ENCODE results near the gene CCL19. TPM values are rescaled to one million over a fixed set of nuclear protein-coding genes. Genes with fewer than 3 reads are reported as not detected.
"Not testable (repeated sequence)": the region's sequence is repeated elsewhere in the genome, so short reads cannot be mapped to it uniquely, and the experiment has no call there.

Gene CCL19
- total RNA-seq, 4 donors from 2014 or later = not detected

- Histone ChIP-seq H3K4me3 (no peak overlapping the region), H3K9me3 (no peaks in the 10 kb centered on the region), H3K27me3 (no peaks in the 10 kb centered on the region), H3K36me3 (no peaks in the 10 kb centered on the region), H3K4me1 (no peaks in the 10 kb centered on the region), H3K27ac (no peak overlapping the region)
- no peak for DNase-seq (ENCODE audit: low spot score in 2 of 2)
- WGBS, 2 donors = 72 to 90% methylated on average over 1 of the region's 1 CpG
- TF ChIP-seq EP300 (IDR thresholded peaks at IDR 0.05) (no peak), CTCF (IDR thresholded peaks at IDR 0.05) (no peak), POLR2A (IDR thresholded peaks at IDR 0.05) (no peak)
Observed at GRCh38 chr9:34732478-34732877, 41.4 kb upstream of the CCL19 start.

- Histone ChIP-seq H3K36me3 (no peaks in the 10 kb centered on the region), H3K27me3 (no peaks in the 10 kb centered on the region), H3K9me3 (no peaks in the 10 kb centered on the region), H3K4me1 (peaks cover 0 to 6% (median 0%) of the 10 kb centered on the region in 4 donors), H3K4me3 (no peak overlapping the region), H3K27ac (no peak overlapping the region)
- TF ChIP-seq EP300 (IDR thresholded peaks at IDR 0.05) = no peak
- TF ChIP-seq POLR2A (IDR thresholded peaks at IDR 0.05) = no peak
- TF ChIP-seq CTCF (IDR thresholded peaks at IDR 0.05) = no peak
- WGBS, 2 donors = 94 to 96% methylated on average over 11 of the region's 11 CpGs
- no peak for DNase-seq (ENCODE audit: low spot score in 2 of 2)
Observed at GRCh38 chr9:34723141-34723540, 32.1 kb upstream of the CCL19 start.

GRCh38 chr9:34719769-34720025 lies 28.6 kb upstream of the CCL19 start:
- peaks cover 0 to 10% (median 0%) of the 10 kb centered on the region in 4 donors for H3K4me1 ChIP-seq
- H3K27ac ChIP-seq; H3K36me3 ChIP-seq; H3K4me3 ChIP-seq; H3K27me3 ChIP-seq; DNase-seq (ENCODE audit: low spot score in 2 of 2); H3K9me3 ChIP-seq: not testable (repeated sequence)

GRCh38 chr9:34719021-34719768 lies 28.1 kb upstream of the CCL19 start:
- Histone ChIP-seq H3K36me3 (no peaks in the 10 kb centered on the region), H3K27ac (no peak overlapping the region), H3K4me1 (peaks cover 0 to 10% (median 0%) of the 10 kb centered on the region in 4 donors), H3K27me3 (no peaks in the 10 kb centered on the region), H3K4me3 (no peak overlapping the region), H3K9me3 (no peaks in the 10 kb centered on the region)
- WGBS, 2 donors = 85 to 95% methylated on average over 8 of the region's 8 CpGs
- DNase-seq (ENCODE audit: low spot score in 2 of 2) = no peak
- TF ChIP-seq POLR2A (IDR thresholded peaks at IDR 0.05) = no peak
- TF ChIP-seq EP300 (IDR thresholded peaks at IDR 0.05) = no peak
- no peak for TF ChIP-seq CTCF (IDR thresholded peaks at IDR 0.05)

- WGBS, 2 donors = 18 to 38% methylated on average over 3 of the region's 3 CpGs
- H3K27me3 ChIP-seq = no peaks in the 10 kb centered on the region
- peaks cover 0 to 10% (median 0%) of the 10 kb centered on the region in 4 donors for H3K4me1 ChIP-seq
- H3K27ac ChIP-seq = no peak overlapping the region
- H3K36me3 ChIP-seq = no peaks in the 10 kb centered on the region
- no peaks in the 10 kb centered on the region for H3K9me3 ChIP-seq
- H3K4me3 ChIP-seq = no peak overlapping the region
- no peak for DNase-seq (ENCODE audit: low spot score in 2 of 2)
- no peak for TF ChIP-seq CTCF (IDR thresholded peaks at IDR 0.05)
- no peak for TF ChIP-seq EP300 (IDR thresholded peaks at IDR 0.05)
- no peak for TF ChIP-seq POLR2A (IDR thresholded peaks at IDR 0.05)
Observed at GRCh38 chr9:34717996-34718614, 27.0 kb upstream of the CCL19 start.
